ENCODE data around the gene CACNA1C.

CACNA1C gene

GRCh38 chr12:2372178-2372577 is 319.4 kb downstream of the CACNA1C start:
- no peak for DNase-seq (ENCODE audit: low spot score)

- no peak for DNase-seq (ENCODE audit: low spot score)
Observed at GRCh38 chr12:2372735-2373134, 319.9 kb downstream of the CACNA1C start.

- no peak for DNase-seq (ENCODE audit: low spot score)
Observed at GRCh38 chr12:2373307-2373706, 320.5 kb downstream of the CACNA1C start.

- no peak for DNase-seq (ENCODE audit: low spot score)
Observed at GRCh38 chr12:2374092-2374906, 321.5 kb downstream of the CACNA1C start.

GRCh38 chr12:2375871-2376270 is 323.1 kb downstream of the CACNA1C start:
- no peak for DNase-seq (ENCODE audit: low spot score)

GRCh38 chr12:2376908-2377657 is 324.3 kb downstream of the CACNA1C start:
- no peak for DNase-seq (ENCODE audit: low spot score)

- DNase-seq (ENCODE audit: low spot score) = no peak
Observed at GRCh38 chr12:2378835-2379330, 326.1 kb downstream of the CACNA1C start.

- no peak for DNase-seq (ENCODE audit: low spot score)
Observed at GRCh38 chr12:2380946-2381345, 328.2 kb downstream of the CACNA1C start.

GRCh38 chr12:2382370-2383155 is 329.8 kb downstream of the CACNA1C start:
- peak; percentile 30 for DNase-seq (ENCODE audit: low spot score)

GRCh38 chr12:2383325-2384028 is 330.7 kb downstream of the CACNA1C start:
- no peak for DNase-seq (ENCODE audit: low spot score)

- no peak for DNase-seq (ENCODE audit: low spot score)
Observed at GRCh38 chr12:2384029-2384386, 331.2 kb downstream of the CACNA1C start.

- DNase-seq (ENCODE audit: low spot score) = no peak
Observed at GRCh38 chr12:2384533-2385351, 332.0 kb downstream of the CACNA1C start.

GRCh38 chr12:2385529-2385928 is 332.7 kb downstream of the CACNA1C start:
- DNase-seq (ENCODE audit: low spot score) = no peak

GRCh38 chr12:2386566-2386965 is 333.8 kb downstream of the CACNA1C start:
- DNase-seq (ENCODE audit: low spot score) = no peak

GRCh38 chr12:2387103-2387834 is 334.5 kb downstream of the CACNA1C start:
- DNase-seq (ENCODE audit: low spot score) = no peak

- no peak for DNase-seq (ENCODE audit: low spot score)
Observed at GRCh38 chr12:2389079-2389790, 336.4 kb downstream of the CACNA1C start.

GRCh38 chr12:2390133-2390532 is 337.3 kb downstream of the CACNA1C start:
- no peak for DNase-seq (ENCODE audit: low spot score)

GRCh38 chr12:2390850-2391390 is 338.1 kb downstream of the CACNA1C start:
- DNase-seq (ENCODE audit: low spot score) = no peak

- DNase-seq (ENCODE audit: low spot score) = no peak
Observed at GRCh38 chr12:2391740-2392331, 339.0 kb downstream of the CACNA1C start.

Measured in NAMALWA (cell line).